ELF-1 (cell line): ENCODE data around the gene FAM72D.
"Not testable (repeated sequence)": the region's sequence is repeated elsewhere in the genome, so short reads cannot be mapped to it uniquely, and the experiment has no call there.

Experiments used
- DNase-seq: peaks from one replicate; pipeline ENCODE4 v3.0.0-alpha.2; 2016; ENCODE audit warnings: low read depth, low spot score

The FAM72D gene

GRCh38 chr1:145146308-145146707 is 50.5 kb downstream of the FAM72D start:
- DNase-seq: not testable (repeated sequence)

- DNase-seq: not testable (repeated sequence)
Measured at GRCh38 chr1:145147172-145147571, 51.4 kb downstream of the FAM72D start.

DNA sequence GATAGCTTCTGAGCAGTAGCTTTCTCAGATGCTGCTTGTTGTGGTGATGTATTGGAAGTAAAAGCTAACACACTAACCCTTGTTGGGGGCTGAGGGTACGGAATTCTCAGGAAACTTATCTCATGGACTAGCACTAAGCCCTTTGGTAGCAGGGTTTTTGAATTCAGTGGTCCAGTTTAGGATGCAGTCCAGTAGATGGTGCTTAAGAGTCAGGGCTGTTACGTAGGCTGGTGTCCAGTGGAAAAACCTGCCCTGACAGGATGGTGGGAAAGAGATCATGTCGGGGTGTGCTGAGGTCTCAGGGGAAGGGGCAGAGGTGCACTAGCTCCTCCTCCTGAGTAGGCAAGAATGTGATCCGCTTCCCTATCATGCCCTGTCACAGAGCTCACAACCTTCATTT is 59.6 kb downstream of the FAM72D start:
- not testable (repeated sequence) for DNase-seq

- DNase-seq: peak; percentile 10
Measured at GRCh38 chr1:145155873-145156272, 60.1 kb downstream of the FAM72D start.

DNA sequence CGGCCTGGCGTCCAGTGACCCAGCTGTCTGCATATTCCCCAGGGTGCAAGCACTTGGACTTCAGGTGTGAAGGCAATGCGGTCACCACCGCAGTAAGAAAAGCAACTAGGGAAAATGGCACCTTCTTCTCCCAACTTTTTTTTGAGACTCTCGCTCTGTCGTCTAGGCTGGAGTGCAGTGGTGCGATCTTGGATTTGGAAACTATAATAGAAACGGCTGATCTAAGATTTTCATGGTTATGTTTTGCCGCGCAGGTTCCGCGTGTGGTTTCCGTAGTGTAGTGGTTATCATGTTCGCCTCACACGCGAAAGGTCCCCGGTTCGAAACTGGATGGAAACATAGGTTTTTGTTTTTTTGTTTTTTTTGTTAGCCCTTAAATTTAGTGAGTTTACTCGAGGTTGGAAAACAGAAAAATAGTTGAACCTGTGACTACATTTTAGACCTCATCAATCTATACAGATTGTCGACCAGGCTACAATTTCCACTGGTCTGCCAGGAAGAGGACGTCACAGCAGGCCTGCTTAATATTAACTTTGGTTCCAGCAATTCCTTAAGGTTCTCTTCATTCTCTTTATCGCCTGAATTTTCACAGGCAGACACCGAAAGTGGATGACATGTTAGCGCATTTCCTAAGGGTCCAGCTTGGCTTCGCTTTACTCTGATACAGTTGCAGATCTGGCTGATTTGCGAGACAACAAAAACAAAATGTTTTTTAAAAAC is 61.3 kb downstream of the FAM72D start:
- DNase-seq: peak; percentile 89

DNA sequence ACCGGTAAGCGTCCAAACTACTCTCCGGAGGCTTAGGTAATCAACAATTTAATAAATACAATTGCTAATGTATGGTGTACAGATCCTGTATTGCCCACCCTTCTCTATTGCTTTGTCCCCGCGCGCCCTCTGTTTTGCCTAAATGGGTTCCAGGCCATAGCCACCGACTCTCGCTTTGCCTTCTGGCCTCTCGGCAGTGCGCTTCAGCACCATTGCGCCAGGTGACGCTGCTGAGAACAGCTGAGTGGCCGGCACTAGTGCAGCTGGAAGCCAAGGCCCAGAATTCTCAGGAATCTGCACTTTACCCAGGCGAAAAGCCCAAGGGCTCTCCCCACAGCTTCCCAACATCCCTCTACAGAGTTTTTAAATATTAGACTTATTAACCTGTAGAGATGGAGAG is 61.9 kb downstream of the FAM72D start:
- not testable (repeated sequence) for DNase-seq

- not testable (repeated sequence) for DNase-seq
Measured at GRCh38 chr1:145161046-145161752, 65.4 kb downstream of the FAM72D start.
